Loucy (cell line): ENCODE measurements around the gene NEDD4.

ENCODE experiments used
- H2AFZ ChIP-seq: fragments of 200-600 bp; sonication (generic); 2 replicates; pipeline ENCODE4 v1.6.0; 2016; ENCODE audit warnings: antibody characterized with exemption, mild to moderate bottlenecking, low read length, moderate library complexity
- H3F3A ChIP-seq: fragments of 200-600 bp; 2 replicates; pipeline ENCODE4 v1.6.0; 2016; ENCODE audit warnings: antibody characterized with exemption, low read depth, mild to moderate bottlenecking
- H3K27me3 ChIP-seq: fragments of 200-600 bp; sonication (generic); 2 replicates; pipeline ENCODE4 v1.6.1; 2014; ENCODE audit warnings: low read length, mild to moderate bottlenecking; ENCODE audit not compliant: insufficient read depth, poor library complexity, severe bottlenecking
- H3K36me3 ChIP-seq: fragments of 200-600 bp; sonication (generic); 2 replicates; pipeline ENCODE4 v1.6.1; 2016; ENCODE audit warnings: low read length; ENCODE audit not compliant: insufficient read depth
- H3K4me1 ChIP-seq: fragments of 200-600 bp; sonication (generic); 2 replicates; pipeline ENCODE4 v1.5.1; 2014; ENCODE audit warnings: low read length, mild to moderate bottlenecking; ENCODE audit not compliant: insufficient read depth, poor library complexity, severe bottlenecking
- H3K4me2 ChIP-seq: fragments of 200-600 bp; sonication (generic); 2 replicates; pipeline ENCODE4 v1.6.0; 2014; ENCODE audit warnings: antibody characterized with exemption, low read length, low read depth, mild to moderate bottlenecking; ENCODE audit not compliant: poor library complexity, severe bottlenecking
- H3K4me3 ChIP-seq: fragments of 200-600 bp; sonication (generic); 2 replicates; pipeline ENCODE4 v1.5.1; 2014; ENCODE audit warnings: low read length, mild to moderate bottlenecking, mixed read lengths; ENCODE audit not compliant: poor library complexity, severe bottlenecking
- H3K79me2 ChIP-seq: fragments of 200-600 bp; sonication (generic); 2 replicates; pipeline ENCODE4 v1.6.1; 2014; ENCODE audit warnings: low read length; ENCODE audit not compliant: insufficient read depth
- H3K9ac ChIP-seq: fragments of 200-600 bp; sonication (generic); 2 replicates; pipeline ENCODE4 v1.6.0; 2014; ENCODE audit warnings: mild to moderate bottlenecking, low read depth, low read length, moderate library complexity; ENCODE audit not compliant: poor library complexity, severe bottlenecking
- H3K9me2 ChIP-seq: fragments of 200-600 bp; sonication (generic); replicated peaks from 2 replicates; pipeline ENCODE4 v1.6.1; 2016; ENCODE audit warnings: low read depth, low read length, mixed read lengths
- H3K9me3 ChIP-seq: fragments of 200-600 bp; sonication (generic); 2 replicates; pipeline ENCODE4 v1.6.1; 2014; ENCODE audit warnings: mild to moderate bottlenecking, antibody characterized with exemption, low read length, low read depth; ENCODE audit not compliant: insufficient read depth
- H4K20me1 ChIP-seq: fragments of 200-600 bp; sonication (generic); 2 replicates; pipeline ENCODE4 v1.6.0; 2014; ENCODE audit warnings: antibody characterized with exemption, low read length, mild to moderate bottlenecking; ENCODE audit not compliant: insufficient read depth, poor library complexity, severe bottlenecking
- CTCF ChIP-seq: fragments of 200-600 bp; sonication (generic); conservative IDR thresholded peaks from 2 replicates; pipeline ENCODE4 v1.5.1; 2014; ENCODE audit warnings: mild to moderate bottlenecking, antibody characterized with exemption, low read length
- EZH2phosphoT487 ChIP-seq: fragments of 200-600 bp; IDR thresholded peaks from 2 replicates; pipeline ENCODE4 v1.6.1; 2018; ENCODE audit warnings: antibody characterized with exemption, mild to moderate bottlenecking, moderate library complexity, borderline replicate concordance

Gene NEDD4

GRCh38 chr15:55921744-55922143, 71.7 kb downstream of the NEDD4 start:
- Histone ChIP-seq H3K4me2 (no peak overlapping the region), H3K9me3 (no peaks in the 10 kb centered on the region), H3K4me1 (no peaks in the 10 kb centered on the region), H3K9me2 (no peaks in the 10 kb centered on the region), H3K79me2 (no peaks in the 10 kb centered on the region), H3F3A (no peaks in the 10 kb centered on the region), H3K9ac (no peak overlapping the region), H4K20me1 (no peaks in the 10 kb centered on the region), H3K36me3 (peaks cover 3% of the 10 kb centered on the region; the same call in 1 of the 2 replicates), H3K27me3 (no peaks in the 10 kb centered on the region), H2AFZ (no peak overlapping the region), H3K4me3 (no peak overlapping the region)
- no peak for TF ChIP-seq CTCF
- no peak for TF ChIP-seq EZH2phosphoT487

GRCh38 chr15:55917881-55918296, 75.5 kb downstream of the NEDD4 start:
- Histone ChIP-seq H3F3A (no peaks in the 10 kb centered on the region), H3K4me2 (no peak overlapping the region), H3K4me1 (no peaks in the 10 kb centered on the region), H3K9me3 (no peaks in the 10 kb centered on the region), H3K27me3 (no peaks in the 10 kb centered on the region), H3K79me2 (no peaks in the 10 kb centered on the region), H3K9me2 (no peaks in the 10 kb centered on the region), H2AFZ (no peak overlapping the region), H3K9ac (no peak overlapping the region), H3K36me3 (no peaks in the 10 kb centered on the region), H4K20me1 (no peaks in the 10 kb centered on the region), H3K4me3 (no peak overlapping the region)
- TF ChIP-seq EZH2phosphoT487, result no peak
- peak; percentile 68 for TF ChIP-seq CTCF

GRCh38 chr15:55916666-55917409, 76.6 kb downstream of the NEDD4 start:
- Histone ChIP-seq H4K20me1 (no peaks in the 10 kb centered on the region), H3K79me2 (no peaks in the 10 kb centered on the region), H3K9me2 (no peaks in the 10 kb centered on the region), H3K27me3 (no peaks in the 10 kb centered on the region), H3K4me2 (no peak overlapping the region), H3K4me1 (no peaks in the 10 kb centered on the region), H2AFZ (no peak overlapping the region), H3K9ac (no peak overlapping the region), H3K36me3 (no peaks in the 10 kb centered on the region), H3F3A (no peaks in the 10 kb centered on the region), H3K4me3 (no peak overlapping the region), H3K9me3 (no peaks in the 10 kb centered on the region)
- no peak for TF ChIP-seq CTCF
- no peak for TF ChIP-seq EZH2phosphoT487
